ENCODE measurements around the gene PRKACG.

PRKACG gene

GRCh38 chr9:68983522-68984424 lies 30.1 kb downstream of the PRKACG start:
- DNase-seq (ENCODE audit: low spot score) = no peak

- no peak for DNase-seq (ENCODE audit: low spot score)
Observed at GRCh38 chr9:68983008-68983411, 30.9 kb downstream of the PRKACG start.

- no peak for DNase-seq (ENCODE audit: low spot score)
Observed at GRCh38 chr9:68981789-68982188, 32.1 kb downstream of the PRKACG start.

- DNase-seq (ENCODE audit: low spot score) = no peak
Observed at GRCh38 chr9:68980341-68980914, 33.5 kb downstream of the PRKACG start.

GRCh38 chr9:68979538-68980314 lies 34.2 kb downstream of the PRKACG start:
- DNase-seq (ENCODE audit: low spot score) = no peak

GRCh38 chr9:68978501-68978900 lies 35.4 kb downstream of the PRKACG start:
- no peak for DNase-seq (ENCODE audit: low spot score)

GRCh38 chr9:68978066-68978465 lies 35.8 kb downstream of the PRKACG start:
- no peak for DNase-seq (ENCODE audit: low spot score)

- no peak for DNase-seq (ENCODE audit: low spot score)
Observed at GRCh38 chr9:68975365-68976043, 38.4 kb downstream of the PRKACG start.

GRCh38 chr9:68974901-68975300 lies 39.0 kb downstream of the PRKACG start:
- no peak for DNase-seq (ENCODE audit: low spot score)

- DNase-seq (ENCODE audit: low spot score) = no peak
Observed at GRCh38 chr9:68974431-68974830, 39.5 kb downstream of the PRKACG start.

GRCh38 chr9:68973619-68974018 lies 40.3 kb downstream of the PRKACG start:
- DNase-seq (ENCODE audit: low spot score) = no peak

GRCh38 chr9:68970151-68970550 lies 43.8 kb downstream of the PRKACG start:
- no peak for DNase-seq (ENCODE audit: low spot score)

- no peak for DNase-seq (ENCODE audit: low spot score)
Observed at GRCh38 chr9:68969538-68969937, 44.4 kb downstream of the PRKACG start.

GRCh38 chr9:68967800-68968199 lies 46.1 kb downstream of the PRKACG start:
- no peak for DNase-seq (ENCODE audit: low spot score)

- no peak for DNase-seq (ENCODE audit: low spot score)
Observed at GRCh38 chr9:68966496-68966944, 47.4 kb downstream of the PRKACG start.

- DNase-seq (ENCODE audit: low spot score) = no peak
Observed at GRCh38 chr9:68964765-68965164, 49.1 kb downstream of the PRKACG start.

GRCh38 chr9:68964102-68964541 lies 49.8 kb downstream of the PRKACG start:
- no peak for DNase-seq (ENCODE audit: low spot score)

GRCh38 chr9:68963416-68963815 lies 50.5 kb downstream of the PRKACG start:
- DNase-seq (ENCODE audit: low spot score) = no peak
